ENCODE data around the gene FRMD4A.

DNA sequence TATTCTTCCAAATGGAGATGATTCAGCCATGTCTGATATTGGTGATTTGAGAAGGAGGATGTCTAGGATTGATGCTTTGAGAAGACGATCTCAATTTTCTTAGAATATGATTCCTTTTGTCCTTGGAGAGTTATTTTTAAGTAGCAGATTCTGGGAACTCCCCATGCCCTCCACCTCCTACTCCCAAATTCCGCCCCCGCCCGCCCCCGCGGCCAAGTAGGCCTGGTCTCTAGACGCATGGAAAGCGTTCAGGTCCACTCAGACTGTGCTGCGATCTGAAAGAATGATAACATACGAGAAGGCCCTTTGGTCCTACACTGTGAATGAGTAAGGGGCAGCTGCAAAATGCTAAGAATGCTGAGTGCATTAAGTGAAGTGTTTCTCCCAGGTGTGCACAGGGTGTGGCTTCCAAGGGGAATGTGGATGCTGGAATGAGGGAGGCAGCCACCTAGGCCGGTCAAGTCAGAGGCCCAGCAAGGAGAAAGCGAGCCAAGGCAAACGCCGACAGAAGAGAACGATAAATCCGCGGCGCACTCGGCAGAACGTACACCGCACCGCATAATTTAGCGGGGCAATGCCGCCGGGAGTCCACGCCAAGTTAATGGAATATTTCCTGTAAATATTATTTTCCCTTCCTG, 601.7 kb downstream of the FRMD4A start:
- TF ChIP-seq, protein P1, sequence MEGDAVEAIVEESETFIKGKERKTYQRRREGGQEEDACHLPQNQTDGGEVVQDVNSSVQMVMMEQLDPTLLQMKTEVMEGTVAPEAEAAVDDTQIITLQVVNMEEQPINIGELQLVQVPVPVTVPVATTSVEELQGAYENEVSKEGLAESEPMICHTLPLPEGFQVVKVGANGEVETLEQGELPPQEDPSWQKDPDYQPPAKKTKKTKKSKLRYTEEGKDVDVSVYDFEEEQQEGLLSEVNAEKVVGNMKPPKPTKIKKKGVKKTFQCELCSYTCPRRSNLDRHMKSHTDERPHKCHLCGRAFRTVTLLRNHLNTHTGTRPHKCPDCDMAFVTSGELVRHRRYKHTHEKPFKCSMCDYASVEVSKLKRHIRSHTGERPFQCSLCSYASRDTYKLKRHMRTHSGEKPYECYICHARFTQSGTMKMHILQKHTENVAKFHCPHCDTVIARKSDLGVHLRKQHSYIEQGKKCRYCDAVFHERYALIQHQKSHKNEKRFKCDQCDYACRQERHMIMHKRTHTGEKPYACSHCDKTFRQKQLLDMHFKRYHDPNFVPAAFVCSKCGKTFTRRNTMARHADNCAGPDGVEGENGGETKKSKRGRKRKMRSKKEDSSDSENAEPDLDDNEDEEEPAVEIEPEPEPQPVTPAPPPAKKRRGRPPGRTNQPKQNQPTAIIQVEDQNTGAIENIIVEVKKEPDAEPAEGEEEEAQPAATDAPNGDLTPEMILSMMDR (conservative IDR thresholded peaks at IDR 0.05 in 1 of 2, IDR thresholded peaks at IDR 0.05 in 1 of 2; ENCODE audit: extremely low read depth in 1 of 2, insufficient read depth in 1 of 2, low read depth in 1 of 2, low read length in 2 of 2), result no peak
- no peak for TF ChIP-seq EZH2 (IDR thresholded peaks at IDR 0.05; ENCODE audit: borderline replicate concordance, low read length)
